Activated effector memory CD4-positive, alpha-beta T cell treated with anti-CD3 and anti-CD28 coated beads, Interleukin-2, amount 50 U/mL, for 16 hours (primary cell): ENCODE measurements around the gene GIGYF2.
"Not testable (repeated sequence)": the region's sequence is repeated elsewhere in the genome, so short reads cannot be mapped to it uniquely, and the experiment has no call there.

Experiments
- DNase-seq: peaks from one replicate; pipeline ENCODE4 v3.0.0-alpha.2; 2020

GIGYF2 gene, protein sequence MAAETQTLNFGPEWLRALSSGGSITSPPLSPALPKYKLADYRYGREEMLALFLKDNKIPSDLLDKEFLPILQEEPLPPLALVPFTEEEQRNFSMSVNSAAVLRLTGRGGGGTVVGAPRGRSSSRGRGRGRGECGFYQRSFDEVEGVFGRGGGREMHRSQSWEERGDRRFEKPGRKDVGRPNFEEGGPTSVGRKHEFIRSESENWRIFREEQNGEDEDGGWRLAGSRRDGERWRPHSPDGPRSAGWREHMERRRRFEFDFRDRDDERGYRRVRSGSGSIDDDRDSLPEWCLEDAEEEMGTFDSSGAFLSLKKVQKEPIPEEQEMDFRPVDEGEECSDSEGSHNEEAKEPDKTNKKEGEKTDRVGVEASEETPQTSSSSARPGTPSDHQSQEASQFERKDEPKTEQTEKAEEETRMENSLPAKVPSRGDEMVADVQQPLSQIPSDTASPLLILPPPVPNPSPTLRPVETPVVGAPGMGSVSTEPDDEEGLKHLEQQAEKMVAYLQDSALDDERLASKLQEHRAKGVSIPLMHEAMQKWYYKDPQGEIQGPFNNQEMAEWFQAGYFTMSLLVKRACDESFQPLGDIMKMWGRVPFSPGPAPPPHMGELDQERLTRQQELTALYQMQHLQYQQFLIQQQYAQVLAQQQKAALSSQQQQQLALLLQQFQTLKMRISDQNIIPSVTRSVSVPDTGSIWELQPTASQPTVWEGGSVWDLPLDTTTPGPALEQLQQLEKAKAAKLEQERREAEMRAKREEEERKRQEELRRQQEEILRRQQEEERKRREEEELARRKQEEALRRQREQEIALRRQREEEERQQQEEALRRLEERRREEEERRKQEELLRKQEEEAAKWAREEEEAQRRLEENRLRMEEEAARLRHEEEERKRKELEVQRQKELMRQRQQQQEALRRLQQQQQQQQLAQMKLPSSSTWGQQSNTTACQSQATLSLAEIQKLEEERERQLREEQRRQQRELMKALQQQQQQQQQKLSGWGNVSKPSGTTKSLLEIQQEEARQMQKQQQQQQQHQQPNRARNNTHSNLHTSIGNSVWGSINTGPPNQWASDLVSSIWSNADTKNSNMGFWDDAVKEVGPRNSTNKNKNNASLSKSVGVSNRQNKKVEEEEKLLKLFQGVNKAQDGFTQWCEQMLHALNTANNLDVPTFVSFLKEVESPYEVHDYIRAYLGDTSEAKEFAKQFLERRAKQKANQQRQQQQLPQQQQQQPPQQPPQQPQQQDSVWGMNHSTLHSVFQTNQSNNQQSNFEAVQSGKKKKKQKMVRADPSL (N-terminal part only)

DNA sequence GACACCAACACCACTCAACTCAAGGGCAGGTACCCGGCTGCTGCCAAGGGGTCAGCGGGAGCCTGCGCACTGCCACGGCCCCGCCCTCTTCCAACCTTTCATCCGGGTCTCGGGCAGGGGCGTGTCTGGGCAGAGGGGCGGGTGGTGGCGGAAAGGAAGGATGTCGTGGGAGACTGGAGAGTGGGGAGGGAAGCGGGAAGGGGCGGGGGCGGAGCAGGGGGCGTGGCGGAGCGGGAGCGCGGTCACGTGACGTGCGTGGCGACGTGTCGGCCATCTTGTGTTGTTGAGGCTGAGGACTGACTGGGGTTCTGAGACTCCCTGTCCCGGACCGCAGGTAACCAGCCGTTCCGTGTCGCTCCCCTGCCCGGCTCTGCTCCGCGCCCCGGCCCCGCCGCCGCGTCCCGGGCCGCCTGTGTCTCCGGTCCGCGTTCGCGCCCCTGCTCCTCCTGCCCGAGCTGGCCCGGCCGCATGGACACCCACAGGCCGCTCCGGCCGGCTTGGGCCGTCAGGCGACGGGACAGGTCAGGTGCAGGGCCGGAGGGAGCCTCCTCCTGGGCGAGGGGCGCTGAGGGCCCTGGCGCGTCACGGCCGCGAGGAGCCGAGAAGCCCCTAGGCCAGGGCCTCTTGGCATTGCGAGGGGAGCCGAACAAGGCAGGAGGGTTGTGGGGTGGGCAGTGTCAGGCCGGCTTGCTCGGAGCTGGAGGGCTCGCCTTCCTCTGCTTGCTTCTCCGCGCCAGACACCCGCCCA is at the start of gene GIGYF2:
GIGYF2 (plus strand) TSS at position 273 of the 748 bp plus-strand sequence. CDS start 37,867 bp downstream, outside the sequence.
- peak; percentile 97 for DNase-seq

DNA sequence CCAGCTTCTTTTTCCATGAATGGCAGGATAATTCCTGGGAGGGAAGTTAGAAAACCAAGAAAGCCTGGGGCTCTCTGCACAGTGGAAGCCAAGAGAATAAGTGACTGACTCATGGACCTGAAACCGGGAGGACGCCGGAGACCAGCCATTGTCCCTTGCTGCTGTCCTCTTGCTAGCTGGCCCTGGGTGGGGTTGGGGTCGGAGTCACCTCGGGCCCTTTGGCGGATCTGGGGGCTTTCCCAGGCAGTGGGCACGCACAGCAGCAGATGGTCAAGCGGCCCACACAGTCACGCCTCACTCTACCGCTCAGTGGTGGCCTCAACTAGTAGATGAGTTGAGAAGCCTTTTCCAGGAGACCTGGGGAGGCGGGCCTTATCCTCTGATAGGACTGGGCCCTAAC is 48.1 kb upstream of the GIGYF2 start:
- no peak for DNase-seq

DNA sequence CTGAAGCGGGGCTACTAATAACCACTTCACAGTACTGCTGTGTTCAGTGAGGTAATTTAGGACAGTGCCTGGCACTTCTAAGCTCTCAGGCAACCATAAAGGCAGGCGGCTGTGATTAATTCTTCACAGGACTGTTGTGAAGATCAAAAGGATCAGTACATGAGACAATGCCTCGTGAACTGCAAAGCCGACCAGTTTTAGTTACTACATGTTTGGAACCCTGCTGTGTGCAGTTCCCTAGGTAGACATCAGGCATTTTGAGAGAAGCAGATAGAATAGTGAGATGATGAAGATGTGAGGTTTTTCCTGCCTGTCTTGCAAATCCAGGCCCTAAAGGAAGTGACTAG is 44.7 kb upstream of the GIGYF2 start:
- no peak for DNase-seq

DNA sequence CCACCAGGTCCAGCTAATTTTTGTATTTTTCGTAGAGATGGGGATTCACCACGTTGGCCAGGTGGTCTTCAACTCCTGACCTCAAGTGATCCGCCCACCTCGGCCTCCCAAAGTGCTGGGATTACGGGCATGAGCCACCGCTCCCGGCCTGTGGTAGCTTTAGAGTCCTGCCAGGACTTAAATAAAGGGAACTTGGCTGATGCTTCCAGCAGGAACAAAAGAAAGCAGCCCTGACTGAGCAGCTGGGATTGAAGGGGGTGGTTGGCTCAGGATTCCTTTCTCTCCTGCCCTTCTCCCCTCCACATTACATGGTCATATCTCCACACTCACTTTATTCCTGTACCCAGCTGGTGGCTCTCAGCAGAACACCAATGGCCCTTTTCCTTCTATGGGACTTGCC is 43.7 kb upstream of the GIGYF2 start:
- no peak for DNase-seq

DNA sequence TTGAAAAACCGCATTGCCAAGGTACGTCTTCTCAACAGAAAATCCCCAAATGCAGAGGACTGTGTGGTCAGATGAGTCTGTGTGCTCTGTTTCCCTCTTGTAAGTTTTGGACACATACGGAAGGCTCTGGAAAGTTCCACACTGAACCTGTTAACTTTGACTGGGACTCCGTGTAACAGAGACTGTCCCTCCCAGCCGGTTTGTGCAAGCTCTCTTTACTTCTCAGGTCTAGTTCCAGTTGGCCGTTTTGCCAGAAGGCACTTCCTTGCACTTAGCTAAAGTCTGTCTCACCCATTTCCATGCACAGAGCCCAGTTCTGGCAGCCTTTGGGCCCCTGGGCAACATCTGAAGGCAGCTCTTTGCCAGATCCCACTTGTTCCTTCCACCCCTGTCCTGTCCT is 41.7 kb upstream of the GIGYF2 start:
- DNase-seq: no peak

DNA sequence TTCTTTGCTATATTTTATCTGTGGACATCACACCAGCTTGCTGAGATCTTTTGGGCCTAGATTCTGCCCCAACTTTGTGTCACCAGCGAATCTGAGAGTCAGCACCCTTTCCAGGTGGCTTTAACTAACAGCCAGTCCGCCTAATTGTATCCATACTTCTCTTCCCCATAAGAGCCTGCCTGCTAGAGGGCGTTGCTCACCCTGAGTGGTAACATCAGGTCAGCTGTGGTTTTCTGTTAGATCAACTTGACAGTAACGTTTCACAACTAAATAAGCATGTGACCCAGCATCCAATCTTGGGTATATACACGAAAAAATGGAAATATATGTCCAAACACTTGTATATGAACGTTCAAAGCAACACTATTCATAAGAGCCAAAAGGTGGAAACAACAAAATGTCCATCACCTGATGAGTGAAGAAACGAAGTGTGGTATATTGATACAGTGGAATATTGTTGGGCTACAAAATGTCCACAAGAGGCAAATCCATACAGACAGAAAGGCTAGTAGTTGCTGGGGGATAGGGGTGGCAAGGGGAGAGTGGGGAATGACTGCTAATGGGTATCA is 38.8 kb upstream of the GIGYF2 start:
- no peak for DNase-seq

DNA sequence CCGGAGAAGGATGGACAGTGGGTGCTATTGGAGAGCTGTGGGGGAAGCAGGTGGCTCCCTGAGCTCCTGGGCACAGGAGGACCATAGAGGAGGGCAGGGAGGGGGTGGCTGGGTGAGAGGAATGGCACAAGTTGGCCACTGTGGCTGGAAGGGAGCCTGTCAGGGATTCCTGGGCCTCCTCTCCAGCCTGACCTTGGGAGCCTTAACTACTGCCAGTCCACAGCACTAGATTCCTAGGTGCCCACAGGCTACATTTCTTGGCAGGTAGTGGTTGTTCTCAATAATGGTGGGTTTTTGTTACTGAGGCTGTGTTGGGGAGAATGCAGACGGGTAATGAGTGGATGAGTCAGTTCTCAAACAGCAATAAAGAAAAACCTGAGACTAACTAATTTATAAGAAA is 37.8 kb upstream of the GIGYF2 start:
- no peak for DNase-seq

DNA sequence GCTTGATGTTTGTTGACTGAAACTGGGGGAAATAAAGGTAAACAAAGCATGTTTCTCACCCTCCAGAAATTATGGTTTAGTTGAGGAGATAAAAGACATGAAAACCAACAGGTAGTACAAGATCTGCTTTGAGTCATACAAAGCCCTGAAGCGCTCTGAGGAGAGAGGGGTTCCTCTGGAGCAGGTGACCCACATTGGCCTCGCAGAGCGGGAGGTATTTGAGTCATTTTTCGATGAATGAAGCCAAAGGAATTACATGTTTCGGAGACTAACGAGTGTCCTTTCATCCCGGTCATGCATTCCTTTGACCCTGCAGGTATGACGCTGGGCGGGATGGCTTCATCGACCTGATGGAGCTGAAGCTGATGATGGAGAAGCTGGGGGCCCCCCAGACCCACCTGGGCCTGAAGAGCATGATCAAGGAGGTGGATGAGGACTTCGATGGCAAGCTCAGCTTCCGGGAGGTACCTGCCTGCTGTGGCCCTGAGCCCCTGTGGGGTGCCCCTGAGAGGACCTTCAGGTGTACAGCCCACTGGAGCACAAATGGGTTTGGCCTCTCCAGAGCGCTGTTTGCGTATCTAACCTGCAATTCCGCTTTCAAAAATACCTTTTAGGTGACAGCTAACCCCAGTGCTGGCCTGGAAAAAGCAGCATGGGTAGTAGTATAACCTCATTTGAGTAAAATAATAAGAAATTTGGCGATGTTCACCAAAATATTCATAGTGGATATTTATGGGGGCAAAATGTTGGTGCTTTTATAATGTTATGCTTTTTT is 34.5 kb upstream of the GIGYF2 start:
- no peak for DNase-seq

DNA sequence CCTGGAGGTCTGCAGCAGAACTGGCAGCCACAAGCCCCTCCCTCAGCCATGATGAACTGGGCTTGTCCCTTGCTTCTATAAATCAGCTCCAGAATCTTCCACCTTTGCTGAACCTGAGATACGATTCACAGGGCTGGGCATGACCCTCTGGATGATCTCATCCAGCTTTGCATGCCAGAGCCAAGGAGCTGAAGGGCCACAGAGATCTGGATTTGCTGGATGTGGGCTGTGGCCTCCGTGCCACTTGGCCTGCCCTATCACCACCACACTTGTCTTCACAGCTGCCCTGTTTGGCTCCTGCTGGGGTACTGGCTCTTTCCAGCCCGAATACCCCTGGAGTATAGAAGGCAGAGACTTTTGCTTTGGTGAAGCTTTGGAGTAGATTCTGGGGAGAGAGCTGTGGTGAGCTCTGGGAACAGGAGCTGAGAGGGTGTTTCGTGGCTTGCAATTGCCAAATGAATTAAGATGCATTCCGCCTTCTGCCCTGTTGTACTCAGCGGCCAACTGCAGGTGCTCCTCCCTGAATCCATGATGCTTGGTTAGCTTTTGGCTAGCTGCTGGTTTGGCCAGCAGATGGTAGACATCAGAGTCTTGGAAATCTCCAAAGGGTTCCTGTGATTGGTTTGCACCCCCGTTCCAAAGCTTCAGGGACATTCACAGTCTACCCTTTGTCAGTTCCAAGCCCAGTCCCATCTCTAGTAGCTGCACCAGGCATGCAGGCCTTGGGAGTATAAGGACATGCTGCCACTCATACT is 30.9 kb upstream of the GIGYF2 start:
- no peak for DNase-seq

DNA sequence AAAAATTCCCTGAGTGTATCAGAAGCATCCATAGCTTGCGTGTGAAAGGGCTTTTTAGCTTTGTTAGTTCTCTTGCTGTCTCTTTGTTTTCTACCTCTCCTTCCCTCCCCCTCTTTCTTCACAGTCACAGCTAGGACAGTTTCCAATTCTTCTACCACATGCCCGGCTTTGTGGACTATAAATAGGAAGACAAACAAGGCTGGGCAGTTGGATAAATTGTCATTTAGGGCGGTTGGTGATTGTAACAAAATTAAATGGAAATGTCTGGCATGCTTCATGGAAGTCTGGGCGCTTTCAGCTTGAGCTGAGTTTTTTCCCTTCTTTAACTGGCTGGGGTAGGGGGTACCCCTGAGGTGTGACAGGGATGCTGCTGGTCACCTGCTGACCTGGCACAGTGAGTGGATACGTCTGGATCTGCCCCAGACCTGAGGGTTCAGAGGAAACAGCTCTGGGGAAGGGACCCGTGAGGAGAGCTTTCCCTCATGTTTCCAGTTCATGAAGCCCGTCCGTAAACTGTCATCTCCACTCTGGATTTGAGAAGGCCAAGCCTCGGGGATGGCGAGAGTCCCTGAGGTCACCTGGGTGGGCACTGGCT is 29.0 kb upstream of the GIGYF2 start:
- no peak for DNase-seq

DNA sequence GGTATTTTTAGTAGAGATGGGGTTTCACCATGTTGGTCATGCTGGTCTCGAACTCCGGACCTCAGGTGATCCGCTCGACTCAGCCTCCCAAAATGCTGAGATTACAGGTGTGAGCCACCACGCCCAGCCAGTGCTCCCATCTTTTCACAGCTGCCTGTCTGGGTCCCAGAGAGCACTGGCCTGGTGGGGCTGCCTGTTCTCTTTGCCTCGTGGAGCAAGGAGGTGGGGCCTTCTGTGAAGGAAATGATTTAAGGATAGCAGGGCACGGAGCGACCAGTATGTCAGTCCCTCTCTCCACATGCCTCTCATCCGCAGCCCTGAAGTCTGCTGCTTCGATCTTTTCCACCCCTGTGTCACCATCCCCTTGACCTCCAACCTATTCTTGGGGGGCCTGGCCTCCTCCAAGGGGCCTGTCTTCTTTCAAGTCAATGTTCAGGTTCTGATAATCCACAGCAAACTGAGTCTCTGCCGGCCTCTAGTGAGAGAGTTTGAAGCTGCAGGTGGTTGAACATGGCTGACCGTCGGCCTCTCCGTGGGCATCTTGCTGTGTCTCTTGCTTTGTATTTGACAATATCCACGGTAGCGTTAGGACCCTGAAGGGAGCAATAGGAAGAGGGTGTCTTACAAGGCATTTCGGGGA is 28.2 kb upstream of the GIGYF2 start:
- DNase-seq: no peak

DNA sequence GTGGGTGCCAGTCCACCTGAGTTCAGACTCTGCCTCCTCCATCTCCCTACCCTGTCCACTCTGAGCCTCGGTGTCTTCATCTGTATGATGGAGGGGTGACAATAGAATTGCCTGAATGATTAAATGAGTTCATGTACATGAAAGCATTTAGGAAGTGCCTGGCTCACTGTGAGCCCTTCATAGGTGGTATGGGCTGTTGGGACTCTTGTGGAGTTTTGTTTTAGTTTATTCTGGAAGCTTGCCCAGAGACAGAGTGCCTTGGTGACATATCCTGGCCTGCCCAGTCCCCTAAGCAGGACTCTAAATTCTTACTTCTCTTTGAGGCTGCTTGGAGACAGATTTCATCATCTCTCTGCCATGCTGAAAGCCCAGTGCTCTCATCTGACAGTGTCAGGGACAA is 24.5 kb upstream of the GIGYF2 start:
- DNase-seq: no peak

DNA sequence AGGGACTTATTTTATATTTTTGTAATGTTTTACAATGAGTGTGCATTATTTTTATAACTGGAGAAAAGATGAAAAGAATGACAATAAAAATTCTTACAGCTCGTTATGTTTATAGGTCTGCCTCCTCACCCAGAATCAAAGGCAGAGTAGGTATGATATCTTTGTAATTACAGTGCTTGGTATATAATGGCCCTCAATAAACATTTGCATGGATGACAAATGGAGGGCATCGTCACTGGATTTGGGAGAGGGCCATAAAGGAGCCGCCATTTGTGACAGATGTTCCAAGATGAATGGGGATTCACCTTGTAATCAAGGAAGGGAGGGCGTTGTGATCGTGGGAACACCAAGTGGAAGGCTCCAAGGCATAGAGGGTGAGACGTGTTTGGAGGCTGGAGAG is 22.6 kb upstream of the GIGYF2 start:
- no peak for DNase-seq

DNA sequence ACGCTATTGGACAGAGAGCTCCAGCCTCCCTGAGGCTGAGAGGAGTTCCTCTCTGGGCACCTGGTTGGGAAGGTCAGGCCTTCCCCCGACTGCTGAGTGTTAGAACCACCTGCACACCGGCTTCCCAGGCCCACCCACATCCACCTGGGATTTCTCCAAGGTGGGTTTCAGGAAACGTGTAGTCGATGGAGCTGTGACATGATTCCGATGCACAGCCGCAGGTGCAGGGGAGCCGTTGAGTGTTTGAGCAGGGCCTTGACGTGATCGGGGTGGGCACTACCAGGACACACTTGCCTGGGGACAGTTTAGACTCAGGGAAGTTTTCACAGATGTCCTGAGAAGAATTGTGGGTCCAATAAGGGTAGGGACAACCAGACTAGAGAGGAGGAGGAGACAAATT is 21.8 kb upstream of the GIGYF2 start:
- DNase-seq: no peak

DNA sequence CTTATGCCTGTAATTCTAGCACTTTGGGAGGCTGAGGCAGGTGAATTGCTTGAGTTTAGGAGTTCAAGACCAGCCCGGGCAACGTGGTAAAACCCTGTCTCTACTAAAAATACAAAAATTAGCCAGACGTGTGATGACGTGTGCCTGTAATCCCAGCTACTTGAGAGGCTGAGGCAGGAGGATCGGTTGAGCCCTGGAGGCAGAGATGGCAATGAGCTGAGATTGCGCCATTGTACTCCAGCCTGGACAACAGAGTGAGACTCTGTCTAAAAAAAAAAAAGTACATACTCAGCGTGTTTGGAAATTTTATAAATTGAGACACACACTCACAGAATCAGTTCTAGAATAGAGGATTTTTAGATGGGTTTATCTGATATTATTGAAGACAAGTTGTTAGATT is 17.1 kb upstream of the GIGYF2 start:
- DNase-seq: no peak

DNA sequence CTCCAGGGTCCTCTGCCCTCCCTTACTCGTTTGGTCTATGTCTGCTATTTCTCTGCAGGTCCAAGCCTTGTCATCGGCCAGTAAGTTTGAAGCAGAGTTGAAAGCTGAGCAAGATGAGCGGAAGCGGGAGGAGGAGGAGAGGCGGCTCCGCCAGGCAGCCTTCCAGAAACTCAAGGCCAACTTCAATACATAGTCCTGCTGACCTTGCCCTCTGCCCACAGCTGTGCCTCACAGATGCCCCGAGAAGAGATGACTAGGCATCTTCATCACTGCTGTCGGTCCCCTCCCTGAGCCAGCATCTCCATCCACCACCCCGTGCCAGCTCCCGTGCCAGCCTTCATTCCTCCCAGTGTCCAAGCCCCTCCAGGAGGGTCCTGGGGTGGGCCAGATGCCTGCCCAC is 15.6 kb upstream of the GIGYF2 start:
- no peak for DNase-seq

DNA sequence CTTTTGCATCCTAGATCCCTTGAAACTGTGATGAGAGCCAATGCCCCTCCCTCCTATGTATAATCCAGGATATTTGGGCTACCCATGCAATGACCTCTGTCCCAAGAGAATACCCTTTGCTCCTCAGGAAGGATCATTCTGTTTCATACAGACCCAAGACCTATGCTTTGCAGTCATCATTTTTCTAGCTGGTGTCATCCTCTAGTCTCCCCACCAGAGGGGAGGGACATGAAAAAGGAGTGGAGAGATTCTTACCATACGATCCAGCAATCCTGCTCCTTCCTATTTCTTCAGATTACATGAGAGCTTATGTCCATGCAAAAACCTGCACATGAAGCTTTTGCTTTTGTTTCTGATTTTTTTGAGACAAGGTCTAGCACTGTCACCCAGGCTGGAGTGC is 13.8 kb upstream of the GIGYF2 start:
- DNase-seq: no peak

DNA sequence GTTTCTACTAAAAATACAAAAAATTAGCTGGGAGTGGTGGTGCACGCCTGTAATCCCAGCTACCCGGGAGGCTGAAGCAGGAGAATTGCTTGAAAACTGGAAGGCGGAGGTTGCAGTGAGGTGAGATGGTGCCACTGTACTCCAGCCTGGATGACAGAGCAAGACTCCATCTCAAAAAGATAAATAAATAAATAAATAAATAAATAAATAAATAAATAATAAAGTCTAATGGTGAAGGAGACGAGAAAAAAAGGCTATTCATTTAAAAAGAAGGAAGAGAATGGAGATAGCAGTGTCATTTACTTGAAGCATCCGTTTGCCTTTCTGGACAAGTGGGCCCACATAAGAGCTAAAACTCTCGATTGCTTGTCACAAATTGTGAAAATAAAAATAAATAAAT is 11.7 kb upstream of the GIGYF2 start:
- not testable (repeated sequence) for DNase-seq

DNA sequence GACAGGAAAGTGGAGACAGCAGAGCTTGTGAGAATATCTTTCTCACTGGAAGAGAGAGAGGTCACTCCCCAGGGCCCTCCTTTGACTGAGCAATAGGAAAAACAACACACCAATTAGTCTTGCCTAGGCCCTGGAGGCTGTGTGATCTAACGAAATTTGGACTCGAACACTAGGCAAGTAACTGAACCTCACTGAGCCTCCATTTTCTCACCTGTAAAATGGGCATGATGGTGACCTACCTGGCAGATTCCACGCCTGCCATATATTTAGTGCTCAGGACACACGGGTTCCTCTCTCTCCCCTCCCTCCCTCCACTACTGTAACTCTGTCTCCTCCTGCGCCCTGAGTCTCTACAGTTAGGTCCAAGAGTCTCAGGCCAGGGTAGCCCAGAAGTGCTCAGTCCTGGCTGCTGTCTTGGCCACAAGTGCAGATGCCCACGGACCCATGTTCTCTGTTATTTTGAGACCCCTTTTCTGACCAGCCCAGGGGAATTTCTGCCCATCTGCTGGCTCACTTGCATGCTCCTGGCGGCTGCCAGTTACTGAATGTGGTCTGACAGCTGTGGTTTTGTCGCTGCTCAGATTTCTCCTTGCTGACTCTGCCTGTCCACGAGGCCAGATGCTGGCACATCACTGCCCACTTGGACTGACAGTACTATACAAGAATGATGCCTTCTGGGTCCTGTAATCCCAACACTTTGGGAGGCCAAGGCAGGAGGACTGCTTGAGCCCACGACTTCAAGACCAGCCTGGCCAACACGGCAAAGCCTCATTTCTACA is 9.6 kb upstream of the GIGYF2 start:
- DNase-seq: peak; percentile 47
